IPS-NIHi7 (cell line): ENCODE data around the gene HDAC9.

ENCODE experiments used
- DNase-seq: peaks from one replicate; pipeline ENCODE4 v3.0.0; 2012; ENCODE audit warnings: mixed read lengths; ENCODE audit errors: extremely low spot score

The HDAC9 gene

DNA sequence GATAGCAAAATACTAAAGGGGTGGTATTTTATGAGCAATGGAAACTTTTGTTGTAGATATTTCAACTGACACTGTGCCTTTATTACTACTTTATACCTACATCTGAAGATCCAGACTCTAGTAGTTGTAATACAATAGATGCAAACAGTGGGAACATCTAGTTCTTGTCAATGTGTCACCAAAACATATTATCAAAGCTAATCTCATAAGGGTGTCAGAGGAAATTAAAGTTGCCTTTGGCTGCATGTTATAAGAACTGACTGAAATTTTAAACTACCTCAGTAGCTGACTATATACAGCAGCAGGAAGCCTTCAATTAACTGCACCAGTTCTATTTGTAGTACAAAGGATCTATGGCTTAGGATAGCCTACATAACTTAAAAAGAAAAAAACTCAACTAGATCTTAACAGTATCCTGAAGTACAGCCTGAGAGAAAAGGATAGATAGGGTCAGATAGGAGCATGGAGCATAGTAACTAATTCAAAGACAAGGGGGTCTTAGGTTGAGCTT lies 30.9 kb downstream of the HDAC9 start:
- DNase-seq: no peak

DNA sequence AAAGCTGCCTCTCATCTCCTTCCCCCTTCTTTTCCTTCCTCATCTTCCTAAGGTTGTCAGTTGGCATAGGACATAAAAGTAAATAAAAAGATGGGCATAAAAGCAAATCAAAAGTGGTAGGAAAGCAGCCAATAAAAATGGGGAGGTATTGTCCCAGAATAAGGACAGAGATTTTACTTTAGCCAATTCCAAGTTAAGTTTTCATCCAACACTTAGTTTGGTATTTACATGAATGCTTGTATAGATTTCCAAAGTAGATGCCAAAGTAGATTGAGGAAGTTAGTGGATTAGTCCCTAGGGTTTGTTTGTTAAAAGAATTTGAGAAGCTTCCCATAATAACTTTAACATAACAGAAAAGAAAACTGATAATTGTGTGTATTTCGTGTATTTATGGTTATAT lies 33.7 kb downstream of the HDAC9 start:
- DNase-seq: no peak

DNA sequence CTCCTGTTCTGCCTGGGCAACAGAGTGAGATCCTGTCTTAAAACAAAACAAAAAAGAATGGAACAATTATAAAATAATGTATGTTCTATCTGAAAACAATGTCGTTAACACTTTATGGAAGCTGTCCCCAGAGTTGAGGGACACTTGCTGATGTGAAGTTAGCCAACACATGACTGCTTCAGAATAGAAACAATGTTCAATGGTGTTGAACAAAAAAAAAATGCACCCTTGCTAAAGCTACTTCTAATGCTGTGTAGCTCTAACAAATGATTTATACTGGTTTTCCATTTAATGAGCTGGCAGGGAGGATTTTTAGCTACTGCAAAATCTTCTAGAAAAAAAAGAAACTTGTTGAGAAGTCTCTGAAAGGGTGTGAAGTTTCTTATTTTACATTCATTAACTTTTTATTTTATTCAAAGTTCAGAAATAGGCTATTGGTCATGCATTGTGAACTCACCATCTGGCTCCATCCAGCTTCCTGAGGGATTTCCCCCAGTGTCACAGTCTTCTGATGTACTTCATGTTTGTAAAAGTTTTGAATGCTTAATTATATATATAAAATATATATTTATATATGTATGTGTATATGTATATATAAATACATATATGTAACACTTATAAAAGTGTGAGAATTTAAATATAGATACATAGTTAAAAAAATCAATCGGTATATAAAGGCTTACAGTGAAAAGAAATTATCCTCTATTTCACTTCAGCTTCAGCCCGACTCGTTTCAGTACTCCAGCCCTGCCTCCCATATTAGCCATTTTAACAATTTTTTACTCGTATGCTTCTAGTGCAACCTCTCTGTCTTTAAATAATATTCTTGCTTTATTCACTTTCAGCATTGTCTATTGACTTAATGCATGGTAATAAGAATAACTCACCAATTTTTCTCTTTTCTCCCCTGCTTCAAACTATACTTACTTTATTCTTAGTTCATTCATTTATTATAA lies 35.0 kb downstream of the HDAC9 start:
- no peak for DNase-seq

DNA sequence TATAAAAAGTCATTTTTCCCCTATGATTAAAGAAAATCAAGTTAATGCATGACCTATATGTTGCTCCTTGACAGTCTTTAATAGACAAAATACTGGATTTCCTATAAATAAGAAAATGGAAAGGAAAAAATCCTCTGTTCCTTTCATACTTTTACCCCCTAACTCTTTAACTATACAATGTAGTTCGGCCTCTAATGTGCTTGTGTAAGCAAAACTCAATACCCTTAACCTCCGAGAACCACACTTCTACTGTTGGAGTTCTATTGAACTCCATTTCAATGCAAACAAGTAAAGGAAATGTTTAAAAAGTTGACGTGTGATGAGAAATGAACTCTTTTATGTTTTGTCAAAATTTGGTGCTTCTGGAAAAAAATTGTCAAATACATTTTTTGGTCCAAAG lies 36.0 kb downstream of the HDAC9 start:
- DNase-seq: no peak

DNA sequence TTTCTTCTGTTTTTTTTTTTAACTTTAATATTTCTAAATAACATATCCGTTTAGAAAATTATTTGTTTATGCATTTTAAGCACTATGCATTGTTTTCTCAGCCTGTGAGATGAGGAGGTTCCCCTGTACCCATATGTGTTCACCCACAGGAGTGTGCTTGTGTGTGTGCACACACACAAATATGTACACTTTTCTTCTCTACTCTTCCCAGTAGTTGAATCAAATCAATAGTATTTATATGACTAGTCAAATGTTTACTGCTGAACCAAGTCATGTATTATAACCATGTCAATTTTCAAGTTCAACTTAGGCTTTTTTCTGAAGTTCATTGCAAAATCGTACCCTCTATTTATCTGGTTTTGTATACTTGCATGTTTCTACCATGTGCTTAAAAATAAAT lies 37.3 kb downstream of the HDAC9 start:
- DNase-seq: no peak

DNA sequence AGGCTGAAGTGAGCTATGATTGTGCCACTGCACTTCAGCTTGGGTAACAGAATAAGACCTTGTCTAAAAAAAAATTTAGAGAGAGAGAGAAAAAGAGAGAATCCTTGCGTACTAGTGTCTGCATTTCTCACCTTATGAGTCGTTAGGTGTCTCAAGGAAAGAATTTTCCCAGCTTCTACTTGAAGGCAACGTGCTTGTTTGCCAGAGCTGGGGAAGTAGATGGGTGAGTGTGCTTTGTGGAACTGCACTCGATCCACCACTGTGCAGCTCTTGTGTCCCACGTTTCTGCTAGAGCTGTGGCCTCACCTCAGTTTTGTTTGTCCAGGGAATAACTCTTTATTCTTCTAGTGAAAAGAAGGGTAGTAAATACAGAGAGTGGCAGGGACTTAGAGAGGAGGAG lies 38.9 kb downstream of the HDAC9 start:
- no peak for DNase-seq

DNA sequence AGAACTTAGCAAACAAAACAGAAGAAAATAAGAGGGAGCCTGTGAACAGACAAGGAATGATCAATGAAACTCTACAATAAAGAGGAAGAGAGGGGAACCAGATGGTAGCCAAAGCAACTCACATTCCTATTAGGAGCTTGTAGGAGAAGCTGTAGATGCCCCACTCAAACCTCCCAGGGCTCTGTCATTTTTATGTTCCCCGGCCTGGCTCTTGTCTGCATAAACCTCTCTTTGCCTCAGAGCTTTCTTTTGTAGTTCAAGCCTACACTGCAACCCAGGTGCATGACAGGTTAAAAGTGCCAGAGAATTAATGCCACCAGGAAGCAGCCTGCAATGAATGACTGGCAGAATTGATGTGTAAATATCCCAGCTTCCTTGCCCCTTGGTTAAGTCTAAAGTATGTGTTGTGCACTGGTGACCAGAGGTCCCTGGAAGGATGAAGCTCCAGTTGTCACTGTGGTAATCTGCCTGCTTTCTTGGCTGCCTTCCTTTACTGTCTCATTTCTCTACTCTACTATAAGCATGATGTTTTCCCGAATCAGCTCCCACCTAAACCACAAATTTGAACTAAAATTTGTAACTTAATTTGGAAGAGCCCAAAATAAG lies 40.4 kb downstream of the HDAC9 start:
- no peak for DNase-seq

DNA sequence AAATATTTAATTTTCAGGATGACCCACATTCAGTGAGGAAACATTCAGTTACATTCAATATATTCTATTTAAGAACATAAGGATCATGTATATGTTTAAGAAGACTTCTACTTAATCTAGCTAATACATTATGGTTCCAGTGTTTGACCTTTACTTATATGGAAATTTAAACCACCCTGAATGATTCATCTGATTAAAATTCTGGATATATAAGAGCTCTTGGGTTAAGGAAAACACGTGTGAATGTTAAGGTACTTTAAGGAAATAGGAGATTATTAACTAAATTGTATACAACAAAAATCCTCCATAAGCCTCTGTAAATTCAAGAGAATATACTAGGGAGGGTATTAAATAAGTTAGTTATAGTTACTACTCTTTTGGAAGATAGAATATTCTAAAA lies 40.9 kb downstream of the HDAC9 start:
- DNase-seq: no peak

DNA sequence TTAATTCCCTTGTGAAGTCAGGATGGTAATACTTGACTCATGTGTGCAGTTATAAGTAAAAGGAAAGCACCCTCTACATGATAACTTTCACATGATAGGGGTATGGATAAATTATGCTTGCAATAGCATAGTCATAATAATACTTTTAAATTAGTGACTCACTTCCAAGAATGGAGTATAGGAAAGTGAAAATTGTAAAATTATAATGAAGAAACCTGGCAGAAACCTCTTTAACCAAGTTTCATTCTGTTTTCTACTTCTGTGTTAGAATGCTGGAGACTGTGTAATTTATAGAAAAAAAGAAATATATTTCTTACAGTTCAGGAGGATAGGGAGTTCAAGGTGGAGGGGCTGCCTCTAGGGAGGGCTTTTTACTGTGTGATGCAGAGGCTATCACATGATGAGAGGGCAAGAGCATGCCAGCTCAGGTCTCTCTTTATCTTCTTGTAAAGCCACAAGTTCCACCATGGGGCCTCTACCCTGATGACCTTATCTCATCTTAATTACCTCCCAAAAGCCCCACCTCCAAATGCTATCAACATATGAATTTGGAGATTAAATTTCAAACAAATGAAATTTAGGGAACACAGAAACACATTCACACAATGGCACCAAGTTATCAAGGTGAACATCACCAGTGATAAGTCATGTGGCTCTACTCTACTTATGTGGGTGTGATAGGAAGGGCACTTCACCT lies 43.2 kb downstream of the HDAC9 start:
- DNase-seq: no peak

DNA sequence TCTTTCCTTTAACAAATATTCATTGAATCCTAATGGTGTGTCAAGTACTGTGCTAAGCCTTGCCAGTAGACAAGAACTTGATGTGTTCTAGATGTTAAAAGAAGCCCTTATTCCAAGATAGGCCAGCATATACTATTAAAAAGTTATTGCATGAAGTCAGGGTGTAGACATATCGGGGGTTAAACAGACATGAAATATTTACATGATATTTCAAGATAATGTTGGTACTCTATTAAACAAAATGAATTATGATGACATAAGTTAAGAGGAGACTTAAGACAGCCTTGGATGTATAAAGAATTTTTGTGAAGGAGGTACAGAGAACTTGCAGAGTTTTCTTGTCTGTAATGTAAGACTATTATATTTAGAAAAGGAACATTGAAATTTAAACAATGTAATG lies 44.8 kb downstream of the HDAC9 start:
- no peak for DNase-seq

DNA sequence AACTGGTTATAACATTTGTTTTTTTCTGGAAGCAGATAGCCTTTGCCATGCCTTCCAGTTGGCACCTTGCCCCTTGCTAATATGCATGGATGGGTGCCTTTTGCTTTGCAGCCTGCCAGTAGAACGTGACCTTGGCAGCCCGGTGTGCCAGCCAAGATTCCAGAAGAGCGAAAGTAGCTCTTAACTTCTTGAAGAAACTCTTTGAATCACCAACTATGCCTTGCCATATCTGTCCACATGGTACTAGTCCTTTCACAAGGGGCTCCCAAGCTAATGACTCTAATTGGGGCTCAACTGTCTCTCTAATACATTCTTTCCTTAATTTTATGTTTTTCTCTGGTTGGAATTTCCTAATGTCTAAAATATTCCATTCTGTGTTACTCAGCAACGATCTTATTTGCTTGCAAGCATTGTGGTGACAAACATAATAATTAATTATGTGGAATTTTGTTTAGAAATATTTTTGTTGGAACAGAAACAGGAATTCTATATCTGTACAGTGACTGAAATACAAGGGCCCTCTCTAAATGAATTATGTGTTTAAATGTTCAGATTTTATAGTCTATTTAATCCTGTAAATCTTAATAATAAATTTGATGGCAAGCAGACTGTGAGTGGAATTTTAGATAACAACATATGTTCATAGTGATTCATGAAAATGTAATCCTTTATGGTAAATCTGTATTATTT lies 45.8 kb downstream of the HDAC9 start:
- DNase-seq: no peak

DNA sequence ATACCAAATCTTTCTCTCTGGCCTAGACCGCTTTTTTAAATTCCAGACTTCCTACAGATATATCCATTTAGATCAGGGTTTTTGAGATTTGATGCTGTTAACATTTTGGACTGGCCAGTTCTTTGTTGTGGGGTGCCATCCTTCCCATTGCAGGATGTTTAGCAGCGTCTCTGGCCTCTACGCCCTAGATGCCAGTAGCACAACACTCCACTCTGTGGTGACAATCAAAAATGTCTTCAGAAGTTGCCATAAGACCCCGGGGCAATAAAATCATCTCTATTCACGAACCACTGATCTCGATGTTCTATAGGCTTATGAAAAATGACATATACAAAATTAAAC lies 46.3 kb downstream of the HDAC9 start:
- no peak for DNase-seq

DNA sequence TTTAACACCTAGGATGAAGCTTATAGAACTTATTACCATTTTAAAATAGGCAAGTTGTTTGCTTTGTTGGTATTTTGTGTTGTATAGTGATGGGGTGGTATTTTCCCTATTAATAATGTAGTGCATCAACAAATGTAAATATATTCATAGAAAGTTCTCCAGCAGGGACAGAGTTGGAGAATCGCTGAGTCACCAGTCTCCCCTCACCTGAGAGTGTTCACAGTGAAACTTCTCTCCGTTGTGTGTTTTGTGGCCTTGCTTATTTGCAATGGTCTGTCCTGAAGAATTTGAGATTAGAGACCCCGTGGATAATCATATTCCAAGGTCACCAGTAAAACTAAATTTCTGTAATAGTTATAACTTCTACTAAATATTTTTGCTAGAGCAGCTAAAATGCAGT lies 51.0 kb downstream of the HDAC9 start:
- no peak for DNase-seq

DNA sequence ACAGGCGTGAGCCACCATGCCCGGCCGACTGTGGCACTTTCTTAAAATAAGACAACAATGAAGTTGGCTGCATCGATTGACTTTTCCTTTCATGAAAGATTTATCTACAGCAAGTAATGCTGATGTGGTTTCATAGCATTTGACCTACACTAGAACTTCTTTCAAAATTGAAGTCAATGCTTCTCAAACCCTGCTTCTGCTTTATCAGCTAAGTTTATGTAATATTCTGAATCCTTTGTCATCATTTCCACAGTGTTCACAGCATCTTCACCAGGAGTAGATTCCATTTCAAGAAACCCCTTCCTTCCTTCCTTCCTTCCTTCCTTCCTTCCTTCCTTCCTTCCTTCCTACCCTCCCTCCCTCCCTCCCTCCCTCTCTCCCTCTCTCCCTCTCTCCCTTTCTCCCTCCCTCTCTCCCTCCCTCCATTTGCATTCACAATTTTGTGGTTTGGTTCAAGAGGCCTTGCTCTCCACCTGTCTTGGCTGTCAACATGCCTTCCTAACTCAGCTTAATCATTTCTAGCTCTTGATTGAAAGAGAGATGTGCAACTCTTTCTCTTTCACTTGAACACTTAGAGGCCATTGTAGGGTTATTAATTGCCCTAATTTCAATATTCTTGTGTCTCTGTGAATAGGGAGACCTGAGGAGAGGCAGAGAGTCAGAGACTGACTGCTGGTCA lies 52.1 kb downstream of the HDAC9 start:
- DNase-seq: no peak

DNA sequence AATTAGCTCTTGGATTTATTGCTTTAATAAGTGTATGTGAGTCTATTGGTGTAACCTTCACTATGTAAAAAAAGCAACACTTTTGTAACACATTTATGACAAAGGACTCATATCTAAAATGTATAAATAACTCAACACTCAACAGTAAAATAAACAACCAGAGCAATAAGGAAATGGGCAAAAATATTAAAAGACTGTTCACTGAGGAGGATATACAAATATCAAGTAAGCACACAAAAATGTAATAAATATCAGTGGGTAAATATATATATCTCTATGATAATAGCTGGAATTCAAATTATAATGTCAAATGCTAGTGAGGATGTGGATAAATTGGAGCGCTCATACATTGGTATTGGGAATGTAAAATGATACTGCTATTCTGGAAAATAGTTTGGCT lies 53.0 kb downstream of the HDAC9 start:
- no peak for DNase-seq

DNA sequence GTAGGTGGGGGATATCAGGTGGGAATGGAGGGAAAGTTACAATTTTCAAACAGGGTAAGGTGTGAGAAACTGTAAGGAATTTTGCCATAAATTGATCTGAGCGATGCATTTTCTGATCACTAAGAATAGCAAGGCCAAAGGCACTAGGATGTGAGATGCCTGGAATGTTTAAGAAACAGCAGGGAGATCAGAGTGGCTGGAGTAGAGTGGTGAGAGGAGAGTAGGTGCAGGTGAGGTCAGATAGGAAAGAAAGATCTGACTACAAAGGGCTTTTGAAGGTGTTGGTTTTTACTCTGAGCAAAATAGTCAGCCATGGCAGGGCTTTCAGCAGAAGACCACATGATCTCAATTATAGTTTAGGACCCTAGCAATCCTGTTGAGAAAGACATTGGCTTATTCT lies 55.0 kb downstream of the HDAC9 start:
- peak; percentile 18 for DNase-seq

DNA sequence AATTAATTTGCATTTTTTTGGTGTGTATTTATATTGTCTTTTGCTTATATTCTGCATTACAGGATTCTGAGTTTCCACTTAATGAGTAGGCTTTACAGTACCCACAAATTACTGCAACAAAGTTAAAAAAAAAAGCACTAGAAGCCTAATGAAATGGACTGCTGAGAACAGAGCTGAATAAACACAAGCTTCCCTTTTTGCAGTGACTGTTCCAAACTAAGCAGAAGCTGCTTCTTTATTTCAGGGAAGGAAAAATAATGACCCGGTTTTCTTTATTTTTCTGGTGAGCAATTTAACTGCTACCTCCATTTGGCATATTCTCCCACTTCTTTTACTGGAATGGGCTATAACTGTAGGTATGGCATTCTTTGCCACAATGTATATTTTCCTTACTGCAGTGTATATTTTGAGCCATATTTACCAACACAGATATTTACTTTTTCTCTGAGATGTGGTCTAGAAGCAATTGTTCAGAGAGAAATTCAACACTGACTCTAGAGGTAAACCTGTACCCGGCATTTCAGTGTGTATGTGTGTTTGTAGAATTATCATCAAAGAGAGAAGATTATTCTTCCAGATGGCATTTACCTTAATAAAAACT lies 56.9 kb downstream of the HDAC9 start:
- no peak for DNase-seq

DNA sequence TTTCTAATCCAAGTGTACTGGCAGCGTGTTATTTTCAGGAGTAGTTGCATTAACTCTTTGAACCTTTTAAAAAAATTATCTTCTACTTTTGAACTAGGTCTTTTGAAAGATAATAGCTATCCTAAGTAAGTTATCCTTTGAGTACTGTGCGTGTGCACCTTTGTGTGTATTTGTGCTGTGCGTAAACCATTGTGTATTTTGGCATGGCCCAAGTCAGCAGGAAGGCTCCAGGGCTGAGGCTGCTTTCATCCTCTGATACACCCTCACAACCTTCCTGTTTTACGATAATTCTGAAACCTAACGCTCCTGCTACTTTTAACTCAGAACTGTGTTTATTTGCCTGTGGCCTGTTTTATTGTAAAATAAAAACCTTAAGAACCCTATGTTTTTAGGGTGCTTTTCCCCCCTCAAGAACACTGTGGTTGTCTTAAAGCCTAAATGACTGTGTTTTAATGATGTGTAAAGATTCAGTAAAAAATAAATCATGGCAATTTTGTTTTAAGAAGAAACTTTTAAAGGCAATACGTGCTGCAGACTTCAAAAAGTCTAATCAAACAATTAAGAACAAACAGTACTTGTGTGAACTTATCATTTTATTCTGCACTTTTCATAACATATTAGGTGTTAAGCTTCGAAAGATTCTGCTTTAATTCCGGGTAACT lies 57.5 kb downstream of the HDAC9 start:
- DNase-seq: no peak

DNA sequence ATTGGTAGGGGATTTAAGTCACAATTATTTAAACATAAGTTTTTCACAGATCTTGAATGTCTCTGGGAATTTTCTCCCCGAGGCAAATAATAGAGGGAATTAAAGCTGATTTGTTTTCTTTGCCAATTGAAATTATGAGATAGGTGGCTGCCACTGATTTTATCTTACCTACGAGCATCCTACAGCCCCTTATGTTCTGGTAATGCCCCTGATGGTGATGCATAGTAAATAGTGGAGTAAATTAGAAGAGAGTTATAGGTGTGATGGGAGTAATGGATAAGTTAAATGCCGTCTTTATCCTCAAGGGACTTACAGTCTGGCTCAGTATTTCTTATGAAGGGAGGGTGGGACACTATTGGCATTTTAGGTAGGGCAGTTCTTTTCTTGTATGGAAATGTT lies 58.1 kb downstream of the HDAC9 start:
- DNase-seq: no peak

DNA sequence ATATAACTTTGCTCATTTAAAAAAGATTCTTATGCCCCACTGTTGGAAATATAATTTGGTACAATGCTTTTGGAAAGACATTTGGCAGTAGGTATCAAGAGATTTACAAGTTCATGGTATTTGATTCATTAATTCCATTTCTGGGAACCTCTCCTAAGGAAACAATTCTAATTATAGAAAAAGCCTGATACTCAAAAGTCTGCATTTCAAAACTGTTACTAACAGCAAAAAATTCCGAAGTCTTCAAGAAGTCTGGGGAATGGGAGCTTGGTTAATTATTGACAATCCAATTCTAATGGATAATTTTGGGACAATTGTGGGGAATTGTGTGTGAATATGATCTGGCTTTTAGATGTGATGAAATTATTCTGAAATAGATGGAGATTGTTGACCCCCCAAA lies 59.6 kb downstream of the HDAC9 start:
- DNase-seq: no peak

DNA sequence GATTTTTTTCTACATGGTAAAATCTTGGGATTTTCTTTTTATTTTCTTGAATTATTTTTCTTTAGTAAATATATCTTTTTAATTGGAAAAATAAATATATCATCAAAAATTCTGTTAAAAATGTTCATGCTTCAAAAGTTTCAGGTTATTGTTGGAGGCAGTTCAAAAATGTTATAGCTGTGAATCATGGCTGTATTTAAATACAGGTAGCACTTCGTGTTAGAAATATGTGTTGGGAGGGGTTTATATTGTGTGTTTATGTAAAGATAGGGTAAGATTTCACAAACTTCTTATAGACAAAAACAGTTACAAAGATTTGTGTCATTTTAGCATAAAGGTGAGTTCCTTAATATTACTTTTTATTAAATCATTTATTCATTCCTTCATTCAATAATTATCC lies 60.4 kb downstream of the HDAC9 start:
- DNase-seq: no peak
